IMR-90 (cell line): Measurements from ENCODE around the gene AIMP1. TPM values are rescaled to one million over a fixed set of nuclear protein-coding genes. Genes with fewer than 3 reads are reported as not detected.
A peak's percentile ranks its signal among the peaks of the same experiment; 100 is the strongest.

Experiments
- ATAC-seq: fragments of 200-7000 bp; cut with Tn5 transposase; 2 replicates; pipeline ENCODE4 v1.9.1; 2020; ENCODE audit warnings: low read depth, mild to moderate bottlenecking, moderate library complexity
- BruUV-seq: library from RNA; stranded (reverse); fragments of 400-500 nt; replicated peaks from 2 replicates; lab custom pipeline; 2021; lab: Mats Ljungman, UMichigan
- CTCF ChIA-PET: fragments of 300-600 bp; formaldehyde crosslinking; extraction: SDS; loops from one replicate; lab custom pipeline; 2021; ENCODE audit warnings: antibody characterized with exemption; lab: Yijun Ruan, JAX
- POLR2A ChIA-PET: fragments of 300-600 bp; sonication (Branson Sonifier 250); formaldehyde crosslinking; loops from one replicate; lab custom pipeline; 2022; ENCODE audit warnings: antibody characterized with exemption; ENCODE audit not compliant: unreplicated experiment; lab: Charles Lee
- DNase-seq: peaks from one replicate; pipeline ENCODE4 v3.0.0; 2013
- H2AFZ ChIP-seq: replicated peaks from 2 replicates; pipeline ENCODE3; 2013; ENCODE audit warnings: low read length, mild to moderate bottlenecking; ENCODE audit not compliant: poor library complexity
- H2AK5ac ChIP-seq: 2 replicates; pipeline ENCODE4 v1.6.1; 2013; ENCODE audit warnings: low read depth, low read length, inconsistent platforms
- H2AK9ac ChIP-seq: replicated peaks from 2 replicates; pipeline ENCODE3; 2013; ENCODE audit warnings: mild to moderate bottlenecking, low read depth, low read length, moderate library complexity; ENCODE audit not compliant: poor library complexity
- H2BK120ac ChIP-seq: 2 replicates; pipeline ENCODE4 v1.6.1; 2013; ENCODE audit warnings: low read depth, low read length, inconsistent platforms
- H2BK15ac ChIP-seq: 3 replicates; pipeline ENCODE4 v1.6.1; 2013; ENCODE audit warnings: low read depth, low read length, inconsistent platforms
- H2BK20ac ChIP-seq: 2 replicates; pipeline ENCODE4 v1.6.1; 2013; ENCODE audit warnings: low read depth, mild to moderate bottlenecking, inconsistent platforms, low read length, moderate library complexity
- H2BK5ac ChIP-seq: 2 replicates; pipeline ENCODE4 v1.6.1; 2013; ENCODE audit warnings: mild to moderate bottlenecking, low read depth, low read length, inconsistent platforms; ENCODE audit not compliant: poor library complexity, severe bottlenecking
- H3K14ac ChIP-seq: replicated peaks from 2 replicates; pipeline ENCODE4 v1.6.1; 2013; ENCODE audit warnings: low read depth, low read length, inconsistent platforms
- H3K18ac ChIP-seq: 2 replicates; pipeline ENCODE4 v1.6.1; 2013; ENCODE audit warnings: low read depth, low read length, control low read depth
- H3K23ac ChIP-seq: 2 replicates; pipeline ENCODE4 v1.6.1; 2013; ENCODE audit warnings: low read depth, low read length, inconsistent platforms
- H3K27ac ChIP-seq: 2 replicates; pipeline ENCODE4 v1.5.1; 2013; ENCODE audit warnings: mild to moderate bottlenecking, control low read depth, low read length; ENCODE audit not compliant: insufficient read depth
- H3K27me3 ChIP-seq: 2 replicates; pipeline ENCODE4 v1.6.1; 2013; ENCODE audit warnings: low read length; ENCODE audit not compliant: control insufficient read depth, insufficient read depth
- H3K36me3 ChIP-seq: 2 replicates; pipeline ENCODE4 v1.6.1; 2013; ENCODE audit warnings: low read length, mixed read lengths; ENCODE audit not compliant: control insufficient read depth, insufficient read depth
- H3K4ac ChIP-seq: 2 replicates; pipeline ENCODE4 v1.6.1; 2013; ENCODE audit warnings: low read depth, low read length, inconsistent platforms
- H3K4me1 ChIP-seq: 2 replicates; pipeline ENCODE4 v1.6.1; 2013; ENCODE audit warnings: low read length, mixed read lengths; ENCODE audit not compliant: control insufficient read depth, insufficient read depth
- H3K4me2 ChIP-seq: 2 replicates; pipeline ENCODE4 v1.6.1; 2013; ENCODE audit warnings: low read depth, mild to moderate bottlenecking, control low read depth, low read length, moderate library complexity
- H3K4me3 ChIP-seq: 2 replicates; pipeline ENCODE4 v1.5.1; 2013; ENCODE audit warnings: low read depth, mild to moderate bottlenecking, control low read depth, low read length, moderate library complexity; ENCODE audit not compliant: insufficient read depth
- H3K56ac ChIP-seq: 2 replicates; pipeline ENCODE4 v1.6.1; 2013; ENCODE audit warnings: low read length, inconsistent platforms; ENCODE audit not compliant: insufficient read depth; ENCODE audit errors: extremely low read depth
- H3K79me1 ChIP-seq, 2 experiments: 2 replicates each; pipeline ENCODE4 v1.6.1; 2013; ENCODE audit warnings: low read length in 2 of 2, inconsistent platforms in 1 of 2, low read depth in 1 of 2
- H3K9ac ChIP-seq: 2 replicates; pipeline ENCODE4 v1.6.1; 2013; ENCODE audit warnings: low read depth, low read length, control low read depth
- H3K9me1 ChIP-seq: 2 replicates; pipeline ENCODE4 v1.6.1; 2013; ENCODE audit warnings: low read length, inconsistent platforms; ENCODE audit not compliant: insufficient read depth
- H3K9me3 ChIP-seq: 2 replicates; pipeline ENCODE4 v1.6.1; 2013; ENCODE audit warnings: low read length; ENCODE audit not compliant: control insufficient read depth, insufficient read depth
- H4K20me1 ChIP-seq: 2 replicates; pipeline ENCODE4 v1.6.1; 2013; ENCODE audit warnings: low read length, inconsistent platforms; ENCODE audit not compliant: insufficient read depth
- H4K5ac ChIP-seq: 2 replicates; pipeline ENCODE4 v1.6.1; 2013; ENCODE audit warnings: mild to moderate bottlenecking, low read depth, low read length, control low read depth
- H4K8ac ChIP-seq, 2 experiments: 2 replicates each; pipeline ENCODE4 v1.6.1; 2013; ENCODE audit warnings: low read depth in 2 of 2, low read length in 2 of 2, control low read depth in 1 of 2, inconsistent platforms in 1 of 2
- H4K91ac ChIP-seq: 2 replicates; pipeline ENCODE4 v1.6.1; 2013; ENCODE audit warnings: low read depth, low read length, inconsistent platforms; ENCODE audit not compliant: insufficient read depth
- BHLHE40 ChIP-seq: fragments of 150-350 bp; IDR thresholded peaks from 2 replicates; pipeline ENCODE4 v1.6.1; 2016; ENCODE audit warnings: mild to moderate bottlenecking, low read depth, low read length
- CHD1 ChIP-seq: IDR thresholded peaks from 2 replicates; pipeline ENCODE4 v1.6.1; 2012; ENCODE audit warnings: low read depth, low read length, improper control_type of control experiment
- MAFK ChIP-seq: IDR thresholded peaks from 2 replicates; pipeline ENCODE4 v1.6.1; 2012; ENCODE audit warnings: low read depth, low read length, improper control_type of control experiment
- MAZ ChIP-seq: IDR thresholded peaks from 2 replicates; pipeline ENCODE4 v1.6.1; 2012; ENCODE audit warnings: low read depth, mild to moderate bottlenecking, low read length, improper control_type of control experiment, moderate library complexity, borderline replicate concordance
- MXI1 ChIP-seq: IDR thresholded peaks from 2 replicates; pipeline ENCODE4 v1.6.1; 2012; ENCODE audit warnings: low read depth, mild to moderate bottlenecking, low read length, moderate library complexity, borderline replicate concordance
- NFE2L2 ChIP-seq: fragments of 150-350 bp; IDR thresholded peaks from 2 replicates; pipeline ENCODE4 v1.6.1; 2016; ENCODE audit warnings: low read depth, mild to moderate bottlenecking, low read length
- RAD21 ChIP-seq: IDR thresholded peaks from 2 replicates; pipeline ENCODE4 v1.6.1; 2012; ENCODE audit warnings: low read length, improper control_type of control experiment
- WGBS, 2 experiments: methylation state at CpG; one replicate each; pipeline versions ENCODE4 v1.1.5 to v1.1.7; 2013; ENCODE audit warnings: missing lambda C conversion rate in 2 of 2; ENCODE audit not compliant: insufficient read length in 1 of 2; ENCODE audit errors: extremely low coverage in 2 of 2; 5-methylcytosine and 5-hydroxymethylcytosine counted together
- dilution Hi-C: fragments of 300-500 bp; cut with HindIII; formaldehyde crosslinking; loops from one replicate; pipeline ENCODE4 v1.14.3; 2018; ENCODE audit warnings: low sequenced_read_pairs; ENCODE audit not compliant: unreplicated experiment
- in situ Hi-C: fragments of 300-500 bp; cut with MboI; formaldehyde crosslinking; loops from 3 replicates; pipeline ENCODE4 v1.14.3; 2019; ENCODE audit warnings: low sequenced_read_pairs, inconsistent platforms, mixed read lengths
- intact Hi-C: fragments of 100-400 bp; cut with micrococcal nuclease; formaldehyde crosslinking; loops from 2 replicates; pipeline ENCODE4 v1.10.0; 2022
- polyA plus RNA-seq, 3 experiments: library from polyadenylated mRNA; depleted of rRNA; stranded (reverse); fragments of >200 nt; gene quantifications; 2 replicates each; pipeline ENCODE4 v1.2.3, GENCODE V29; 2012; ENCODE audit warnings: low replicate concordance in 1 of 3
- total RNA-seq: library from RNA; depleted of rRNA; stranded (reverse); fragments of >200 nt; gene quantifications from 2 replicates; pipeline ENCODE4 v1.2.3, GENCODE V29; 2012

The AIMP1 gene
- total and polyA plus RNA-seq, 2 of the 4 experiments (the other 2 are of a cell fraction) = 11.8 to 21.4 TPM

- Histone ChIP-seq H3K23ac (no peak overlapping the region), H2BK120ac (no peak overlapping the region), H3K4me1 (peaks cover 1% of the 10 kb centered on the region; the same call in 1 of the 2 replicates), H3K14ac (no peak overlapping the region; the same call in 1 of the 2 replicates), H3K27ac (peak overlapping the region; percentile 55; the same call in 1 of the 2 replicates), H3K36me3 (peaks cover 1% of the 10 kb centered on the region; the same call in 1 of the 2 replicates), H3K18ac (no peak overlapping the region), H3K4ac (no peak overlapping the region), H4K8ac (no peak overlapping the region), H2AK5ac (no peak overlapping the region), H3K9ac (no peak overlapping the region), H2BK15ac (no peak overlapping the region), H2AFZ (no peak overlapping the region), H3K9me3 (no peaks in the 10 kb centered on the region), H2AK9ac (no peak overlapping the region), H2BK5ac (no peak overlapping the region), H3K56ac (no peak overlapping the region), H3K27me3 (no peaks in the 10 kb centered on the region), H3K4me2 (no peak overlapping the region), H3K4me3 (no peak overlapping the region), H4K5ac (no peak overlapping the region), H4K20me1 (no peaks in the 10 kb centered on the region), H2BK20ac (no peak overlapping the region), H4K91ac (no peak overlapping the region), H3K79me1 (peaks cover 20 to 34% of the 10 kb centered on the region in 2 experiments), H3K9me1 (no peaks in the 10 kb centered on the region)
- intact Hi-C loops (no loop called here), in situ Hi-C loops (no loop called here), dilution Hi-C loops (no loop called here)
- no peak for DNase-seq
- ChIA-PET CTCF (interaction anchor here (1.2 kb wide), 1 partner anchor 47 kb away, joined by 4 read pairs; no protein-coding TSS in a partner anchor), POLR2A (no interaction called here)
- WGBS, 2 experiments = no CpG with 5 or more reads among the region's 3 CpGs
- BruUV-seq = no TSS peak
- no peak for TF ChIP-seq MAZ
- TF ChIP-seq MAFK = no peak
- no peak for TF ChIP-seq NFE2L2
- no peak for TF ChIP-seq BHLHE40
- TF ChIP-seq RAD21 = no peak
- TF ChIP-seq CHD1 = no peak
- TF ChIP-seq MXI1 = no peak
- no peak for ATAC-seq
These were observed 3.3 kb upstream of the AIMP1 start for GRCh38 chr4:106312997-106313522.
